Esophagus muscularis mucosa (tissue), 4 donors: ENCODE results near the gene ATPAF1. TPM values are rescaled to one million over a fixed set of nuclear protein-coding genes. Genes with fewer than 3 reads are reported as not detected.

ENCODE experiments used
- DNase-seq: peaks from one replicate; pipeline ENCODE4 v3.0.0-alpha.2; 2017; ENCODE audit errors: extremely low spot score
- H3K27ac ChIP-seq, 4 donors: fragments of 200-600 bp; sonication (generic); replicated peaks in 1 of 4; 1 replicate in 3 of 4; 2 replicates in 1 of 4; pipeline ENCODE4 v1.5.1; 2016 to 2019; ENCODE audit warnings: mild to moderate bottlenecking in 1 of 4
- H3K27me3 ChIP-seq, 4 donors: fragments of 200-600 bp; sonication (generic); one replicate each; pipeline versions ENCODE4 v1.5.1 to v1.6.0; 2016 to 2019
- H3K36me3 ChIP-seq, 4 donors: fragments of 200-600 bp; sonication (generic); one replicate each; pipeline ENCODE4 v1.5.1; 2016 to 2019
- H3K4me1 ChIP-seq, 4 donors: fragments of 200-600 bp; sonication (generic); one replicate each; pipeline ENCODE4 v1.5.1; 2016 to 2019
- H3K4me3 ChIP-seq, 4 donors: fragments of 200-600 bp; sonication (generic); 1 replicate in 2 of 4; 2 replicates in 2 of 4; pipeline ENCODE4 v1.5.1; 2016 to 2019; ENCODE audit warnings: mild to moderate bottlenecking in 4 of 4, moderate library complexity in 1 of 4
- H3K9me3 ChIP-seq, 4 donors: fragments of 200-600 bp; sonication (generic); 1 replicate in 3 of 4; 2 replicates in 1 of 4; pipeline ENCODE4 v1.5.1; 2016 to 2019
- CTCF ChIP-seq, 3 experiments: fragments of 200-600 bp in 2 of 3; fragments of 450-650 bp in 1 of 3; sonication (generic) in 2 of 3; IDR thresholded peaks; one replicate each; pipeline ENCODE4 v1.5.1; 2017 to 2019; ENCODE audit warnings: antibody characterized with exemption in 3 of 3, mild to moderate bottlenecking in 2 of 3, moderate library complexity in 1 of 3
- EP300 ChIP-seq: sonication (generic); formaldehyde crosslinking; IDR thresholded peaks from one replicate; pipeline ENCODE4 v1.6.1; 2017; ENCODE audit warnings: antibody characterized with exemption
- POLR2A ChIP-seq: fragments of 450-650 bp; IDR thresholded peaks from one replicate; pipeline ENCODE4 v1.6.1; 2017; ENCODE audit warnings: antibody characterized with exemption, moderate library complexity, mild to moderate bottlenecking, low read depth
- POLR2AphosphoS5 ChIP-seq, 2 donors: sonication (generic); formaldehyde crosslinking; IDR thresholded peaks; one replicate each; pipeline ENCODE4 v1.6.1; 2017; ENCODE audit warnings: antibody characterized with exemption in 2 of 2
- WGBS: methylation state at CpG from one replicate; pipeline ENCODE4 v1.1.5; 2018; 5-methylcytosine and 5-hydroxymethylcytosine counted together
- intact Hi-C: fragments of 100-400 bp; cut with DNase I; formaldehyde crosslinking; loops from one replicate; pipeline ENCODE4 v1.15.1; 2023
- total RNA-seq, 4 donors: library from RNA; depleted of rRNA; stranded (reverse); fragments of >200 nt; gene quantifications; one replicate each; pipeline versions ENCODE4 v1.1.0 to v1.2.1, GENCODE V29; 2016

Gene ATPAF1
- total RNA-seq, 4 donors from 2014 or later, result 64.4 to 88.0 (median 68.5) TPM

DNA sequence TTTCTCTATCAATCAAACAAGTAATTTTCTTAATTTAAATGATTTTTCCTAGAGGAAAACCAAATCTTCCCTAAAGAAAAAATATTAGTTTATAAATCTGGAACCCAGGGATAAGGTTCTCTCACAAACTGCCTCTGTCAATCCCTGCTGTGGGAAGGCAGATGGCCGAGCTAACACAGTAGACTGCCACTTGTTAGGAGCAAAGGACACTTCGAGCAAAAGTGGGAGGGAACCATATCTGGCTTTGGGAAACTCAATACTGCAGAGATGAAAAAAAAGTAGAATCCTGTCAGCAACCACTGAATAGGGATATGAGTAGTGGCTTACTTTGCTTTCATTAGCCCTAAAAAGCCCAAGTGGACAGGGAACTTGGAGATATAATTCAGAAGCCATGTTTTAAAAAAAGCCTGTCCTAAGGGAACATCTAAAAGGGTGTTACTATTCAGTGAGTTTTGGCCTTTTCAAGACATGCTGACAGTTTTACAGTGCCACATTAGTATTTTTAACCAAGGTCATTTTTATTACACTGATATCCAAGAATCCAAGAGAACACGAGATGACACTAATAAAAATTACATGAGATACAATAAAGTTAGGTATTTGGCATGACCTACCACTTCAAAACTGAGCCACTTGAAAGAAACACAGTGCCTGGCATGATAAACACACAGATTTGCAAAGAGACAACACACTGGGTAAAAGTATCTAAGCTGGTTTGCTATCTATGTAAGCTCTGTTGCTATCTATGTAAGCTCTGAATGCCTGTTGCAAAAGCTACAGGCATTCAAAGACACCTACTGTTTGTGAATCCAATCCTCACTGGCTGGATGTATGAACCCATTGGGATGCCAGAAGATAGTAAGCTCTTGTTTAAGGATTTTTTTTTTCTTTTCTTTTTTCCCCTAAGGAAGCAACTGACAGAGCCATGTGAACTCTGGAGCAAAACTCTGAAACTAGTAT is 24.9 kb upstream of the ATPAF1 start:
- intact Hi-C loops, result no loop called here
- Histone ChIP-seq H3K36me3 (peaks cover 36 to 74% (median 57%) of the 10 kb centered on the region in 4 donors), H3K27ac (no peak overlapping the region), H3K4me3 (no peak overlapping the region), H3K9me3 (no peaks in the 10 kb centered on the region), H3K27me3 (no peaks in the 10 kb centered on the region), H3K4me1 (peaks cover 3 to 26% (median 22%) of the 10 kb centered on the region in 4 donors)
- no peak for DNase-seq
- TF ChIP-seq POLR2AphosphoS5 (IDR thresholded peaks at IDR 0.05) (no peak), POLR2A (no peak), EP300 (no peak), CTCF (IDR thresholded peaks at IDR 0.05) (no peak)
- 17% methylated on average over 3 of the region's 3 CpGs for WGBS

DNA sequence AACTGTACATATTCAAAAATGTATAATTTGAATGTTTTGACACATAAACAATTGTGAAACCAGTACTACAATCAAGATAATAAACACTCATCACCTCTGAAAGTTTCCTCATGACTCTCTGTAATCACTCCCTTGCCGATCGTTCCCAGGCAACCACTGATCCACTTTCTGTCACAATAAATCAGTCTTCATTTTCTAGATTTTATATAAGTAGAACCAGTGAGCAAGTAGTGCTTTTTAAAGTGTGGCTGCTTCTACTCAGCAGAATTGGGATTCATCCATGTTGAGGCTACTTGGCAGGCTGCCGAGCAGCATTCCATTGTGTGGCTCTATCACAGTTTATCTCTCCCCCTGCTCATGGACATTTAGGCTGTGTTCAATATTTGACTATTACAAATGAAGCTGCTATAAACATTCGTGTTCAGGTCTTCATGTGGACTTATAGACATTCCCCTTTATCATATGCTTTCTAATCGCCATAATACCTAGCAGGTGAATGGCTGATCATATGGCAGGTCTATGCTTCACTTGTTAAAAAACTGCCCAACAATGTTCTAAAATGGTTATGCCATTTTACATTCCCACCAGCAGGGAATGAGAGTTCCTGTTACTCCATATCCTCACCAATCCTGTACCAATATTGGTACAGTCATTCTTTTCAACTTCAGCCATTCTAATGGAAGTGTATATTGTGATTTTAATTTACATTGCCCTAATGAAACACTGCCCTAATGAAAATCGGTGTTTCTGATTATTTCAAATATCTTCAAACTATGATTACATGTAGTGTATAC is 24.0 kb upstream of the ATPAF1 start:
- peaks cover 10 to 35% (median 31%) of the 10 kb centered on the region in 4 donors for H3K4me1 ChIP-seq
- no peaks in the 10 kb centered on the region for H3K9me3 ChIP-seq
- DNase-seq, result no peak
- TF ChIP-seq POLR2AphosphoS5 (IDR thresholded peaks at IDR 0.05) (no peak), CTCF (IDR thresholded peaks at IDR 0.05) (no peak), EP300 (no peak)
- 56% methylated on average over 6 of the region's 6 CpGs for WGBS
- intact Hi-C loops, result no loop called here
- H3K36me3 ChIP-seq, result peaks cover 36 to 70% (median 61%) of the 10 kb centered on the region in 4 donors
- H3K4me3 ChIP-seq, result no peak overlapping the region
- H3K27ac ChIP-seq, result no peak overlapping the region
- H3K27me3 ChIP-seq, result no peaks in the 10 kb centered on the region

DNA sequence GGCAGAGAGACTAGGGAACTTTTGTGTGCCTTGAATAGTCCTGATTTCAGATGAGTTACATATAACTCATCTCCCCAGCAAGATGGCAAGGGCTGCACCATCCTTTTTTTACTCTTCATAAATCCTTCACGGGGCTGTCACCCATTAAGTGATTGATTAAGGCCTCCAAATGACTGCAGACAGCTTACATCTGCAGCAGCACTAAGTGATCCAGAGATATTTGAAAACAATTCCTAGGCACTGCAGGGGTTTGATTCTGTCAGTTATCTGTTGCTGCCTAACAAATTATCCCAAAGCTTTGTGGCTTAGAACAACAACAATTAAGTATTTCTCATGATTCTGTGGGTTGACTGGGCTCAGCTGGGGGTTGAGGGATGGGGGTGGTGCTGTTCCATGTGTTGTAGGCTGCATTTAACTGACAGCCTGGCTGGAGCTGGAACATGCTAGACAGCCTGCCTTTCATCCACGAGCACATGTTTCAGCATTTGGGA is 22.8 kb upstream of the ATPAF1 start:
- peaks cover 34 to 69% (median 58%) of the 10 kb centered on the region in 4 donors for H3K36me3 ChIP-seq
- peaks cover 14 to 44% (median 38%) of the 10 kb centered on the region in 4 donors for H3K4me1 ChIP-seq
- no peaks in the 10 kb centered on the region for H3K27me3 ChIP-seq
- TF ChIP-seq CTCF (IDR thresholded peaks at IDR 0.05) (no peak), EP300 (no peak), POLR2A (no peak), POLR2AphosphoS5 (IDR thresholded peaks at IDR 0.05) (no peak)
- no peak overlapping the region for H3K27ac ChIP-seq
- intact Hi-C loops, result no loop called here
- no peak for DNase-seq
- no peak overlapping the region for H3K4me3 ChIP-seq
- H3K9me3 ChIP-seq, result no peaks in the 10 kb centered on the region
- 82% methylated on average over 2 of the region's 2 CpGs for whole genome bisulfite sequencing

GRCh38 chr1:46689897-46690296 is 21.7 kb upstream of the ATPAF1 start:
- no peak for TF ChIP-seq CTCF (IDR thresholded peaks at IDR 0.05)
- no peak for TF ChIP-seq POLR2A
- TF ChIP-seq POLR2AphosphoS5 (IDR thresholded peaks at IDR 0.05), result no peak
- no peak for TF ChIP-seq EP300
- 76% methylated on average over 1 of the region's 1 CpG for WGBS

More at GRCh38 chr1:46689897-46690296, 21.7 kb upstream of the ATPAF1 start:
- no peaks in the 10 kb centered on the region for H3K9me3 ChIP-seq
- no peaks in the 10 kb centered on the region for H3K27me3 ChIP-seq
- DNase-seq, result no peak
- H3K27ac ChIP-seq, result no peak overlapping the region
- H3K36me3 ChIP-seq, result peaks cover 34 to 69% (median 53%) of the 10 kb centered on the region in 4 donors
- no peak overlapping the region for H3K4me3 ChIP-seq
- H3K4me1 ChIP-seq, result peaks cover 14 to 44% (median 38%) of the 10 kb centered on the region in 4 donors
- intact Hi-C loops, result no loop called here
